Fibroblast of mammary gland (primary cell): ENCODE measurements around the gene CYP11A1.

Experiments
- DNase-seq: peaks from one replicate; pipeline ENCODE4 v3.0.0-alpha.2; 2010; ENCODE audit warnings: low read depth
- H3K4me3 ChIP-seq: 2 replicates; pipeline ENCODE4 v1.5.1; 2011; ENCODE audit warnings: low read depth, mild to moderate bottlenecking, low read length, moderate library complexity; ENCODE audit not compliant: control insufficient read depth
- TF ChIP-seq, protein P1 (sequence below): conservative IDR thresholded peaks from 2 replicates; pipeline ENCODE4 v1.5.1; 2011; ENCODE audit warnings: low read depth, low read length, inconsistent platforms; ENCODE audit not compliant: control insufficient read depth, insufficient read depth

Gene CYP11A1

DNA sequence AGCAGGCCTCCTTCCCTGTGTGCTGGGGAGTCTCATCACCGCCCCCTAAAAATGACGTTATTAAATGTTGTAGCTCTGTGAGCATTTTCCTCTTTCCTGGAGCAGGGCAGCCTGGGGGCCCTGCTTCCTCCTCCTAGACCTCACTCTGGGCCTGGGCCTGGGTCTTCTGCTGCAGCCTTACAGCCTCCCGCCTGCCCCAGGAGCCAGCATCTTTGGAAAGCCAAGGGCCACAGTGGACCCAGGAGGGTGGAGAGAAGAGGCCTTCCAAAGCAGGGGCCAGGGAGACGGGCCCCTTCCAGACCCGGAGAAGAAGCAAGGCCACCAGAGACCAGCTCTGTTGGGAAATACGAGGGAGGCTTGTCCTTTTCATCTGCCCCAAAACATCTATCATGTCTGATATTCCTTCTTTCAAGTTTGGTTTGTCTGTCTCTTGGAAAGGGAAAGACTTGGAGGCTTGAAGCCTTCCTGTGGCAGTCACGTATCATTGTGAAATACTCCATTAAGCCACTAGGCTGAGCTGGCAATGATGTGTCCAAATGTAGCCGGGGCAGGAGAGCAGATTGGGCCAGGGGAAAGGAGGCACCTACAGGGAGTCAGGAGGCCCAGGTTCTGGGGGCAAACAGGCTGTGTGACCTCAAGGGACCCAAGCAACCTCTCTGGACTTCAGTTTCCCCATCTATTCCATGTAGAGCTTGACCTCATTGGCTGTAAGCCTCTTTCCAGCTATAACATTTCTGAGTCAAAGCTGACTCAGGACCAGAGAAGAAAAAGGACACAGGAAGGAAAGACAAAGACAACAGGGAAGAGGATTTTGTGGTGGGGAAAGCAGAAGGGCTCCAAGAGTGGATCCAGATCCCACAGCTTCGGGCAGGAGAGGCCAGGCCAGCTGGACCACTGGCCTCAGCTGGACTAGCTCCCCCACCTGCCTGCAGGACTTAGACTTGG, 31.1 kb downstream of the CYP11A1 start:
- DNase-seq = peak; percentile 70
- TF ChIP-seq, protein P1, sequence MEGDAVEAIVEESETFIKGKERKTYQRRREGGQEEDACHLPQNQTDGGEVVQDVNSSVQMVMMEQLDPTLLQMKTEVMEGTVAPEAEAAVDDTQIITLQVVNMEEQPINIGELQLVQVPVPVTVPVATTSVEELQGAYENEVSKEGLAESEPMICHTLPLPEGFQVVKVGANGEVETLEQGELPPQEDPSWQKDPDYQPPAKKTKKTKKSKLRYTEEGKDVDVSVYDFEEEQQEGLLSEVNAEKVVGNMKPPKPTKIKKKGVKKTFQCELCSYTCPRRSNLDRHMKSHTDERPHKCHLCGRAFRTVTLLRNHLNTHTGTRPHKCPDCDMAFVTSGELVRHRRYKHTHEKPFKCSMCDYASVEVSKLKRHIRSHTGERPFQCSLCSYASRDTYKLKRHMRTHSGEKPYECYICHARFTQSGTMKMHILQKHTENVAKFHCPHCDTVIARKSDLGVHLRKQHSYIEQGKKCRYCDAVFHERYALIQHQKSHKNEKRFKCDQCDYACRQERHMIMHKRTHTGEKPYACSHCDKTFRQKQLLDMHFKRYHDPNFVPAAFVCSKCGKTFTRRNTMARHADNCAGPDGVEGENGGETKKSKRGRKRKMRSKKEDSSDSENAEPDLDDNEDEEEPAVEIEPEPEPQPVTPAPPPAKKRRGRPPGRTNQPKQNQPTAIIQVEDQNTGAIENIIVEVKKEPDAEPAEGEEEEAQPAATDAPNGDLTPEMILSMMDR = peak; percentile 32
- H3K4me3 ChIP-seq = no peak overlapping the region

DNA sequence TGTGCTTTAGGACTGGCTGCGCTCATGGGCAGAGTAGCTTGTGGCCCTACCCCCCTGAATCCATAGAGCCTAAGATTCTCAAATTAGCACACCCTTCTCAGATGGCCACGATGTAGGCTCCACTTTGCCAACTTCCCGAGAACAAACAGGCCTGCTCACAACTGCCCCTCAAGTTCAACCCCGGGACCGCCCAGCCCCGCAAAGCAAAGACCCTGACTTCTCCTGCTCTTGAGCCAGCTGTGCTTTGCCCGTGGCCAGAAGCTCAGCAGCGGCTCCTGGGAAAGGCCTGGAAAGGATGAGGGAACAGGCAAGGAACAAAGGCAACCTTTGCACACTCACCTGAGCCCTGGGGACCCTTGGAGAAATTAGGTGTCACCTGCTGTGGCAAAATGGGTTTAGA, 32.0 kb downstream of the CYP11A1 start:
- no peak overlapping the region for H3K4me3 ChIP-seq
- TF ChIP-seq, protein P1 = no peak
- no peak for DNase-seq

DNA sequence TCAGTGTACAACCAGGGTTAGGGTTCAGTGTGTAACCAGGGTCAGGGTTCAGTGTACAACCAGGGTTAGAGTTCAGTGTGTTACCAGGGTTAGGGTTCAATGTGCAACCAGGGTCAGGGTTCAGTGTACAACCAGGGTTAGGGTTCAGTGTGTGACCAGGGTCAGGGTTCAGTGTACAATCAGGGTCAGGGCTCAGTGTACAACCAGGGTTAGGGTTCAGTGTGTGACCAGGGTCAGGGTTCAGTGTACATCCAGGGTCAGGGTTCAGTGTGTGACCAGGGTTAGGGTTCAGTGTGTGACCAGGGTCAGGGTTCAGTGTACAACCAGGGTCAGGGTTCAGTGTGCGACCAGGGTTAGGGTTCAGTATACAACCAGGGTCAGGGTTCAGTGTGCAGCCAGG, 33.3 kb downstream of the CYP11A1 start:
- TF ChIP-seq, protein P1 = no peak
- no peak overlapping the region for H3K4me3 ChIP-seq
- DNase-seq = no peak

DNA sequence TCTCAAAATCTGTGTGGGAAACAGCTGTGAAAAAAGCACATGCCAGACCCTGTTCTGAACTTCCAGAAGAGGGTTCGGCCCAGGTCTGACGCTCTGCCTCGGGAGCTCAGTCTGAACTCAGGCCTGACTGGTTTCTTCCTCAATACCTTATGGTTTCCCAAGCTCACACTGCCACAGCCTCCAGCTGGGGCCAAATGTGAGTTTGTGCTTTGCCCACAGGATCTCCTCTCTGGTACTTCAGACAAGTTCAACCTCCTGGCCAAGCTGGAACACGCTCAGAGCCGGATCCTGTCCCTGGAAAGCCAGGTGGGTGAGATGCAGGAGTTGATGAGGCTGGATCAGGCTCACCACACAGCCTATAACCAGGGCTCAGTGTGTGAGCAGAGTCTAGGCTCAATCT, 33.8 kb downstream of the CYP11A1 start:
- no peak overlapping the region for H3K4me3 ChIP-seq
- TF ChIP-seq, protein P1 = no peak
- no peak for DNase-seq

DNA sequence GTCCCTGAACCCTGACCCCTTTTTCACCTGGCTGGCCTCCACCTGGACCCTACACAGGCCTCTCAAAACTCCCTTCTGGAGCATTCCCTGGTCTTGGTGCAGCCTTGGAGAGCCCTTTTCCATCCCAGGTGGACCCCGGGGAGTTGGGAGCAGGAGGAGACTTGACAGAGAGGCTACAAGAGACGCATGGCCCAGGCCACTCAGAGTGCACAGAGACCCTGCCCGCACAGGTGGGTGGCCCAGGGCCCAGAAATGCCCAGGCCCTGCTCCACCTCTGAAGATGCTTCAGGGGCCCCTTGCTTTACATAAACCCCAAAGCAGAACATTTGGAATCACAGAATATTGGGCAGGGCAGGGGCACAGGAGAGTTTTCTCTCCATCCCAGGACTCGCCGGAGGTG, 34.4 kb downstream of the CYP11A1 start:
- TF ChIP-seq, protein P1 = no peak
- DNase-seq = no peak
- no peak overlapping the region for H3K4me3 ChIP-seq

DNA sequence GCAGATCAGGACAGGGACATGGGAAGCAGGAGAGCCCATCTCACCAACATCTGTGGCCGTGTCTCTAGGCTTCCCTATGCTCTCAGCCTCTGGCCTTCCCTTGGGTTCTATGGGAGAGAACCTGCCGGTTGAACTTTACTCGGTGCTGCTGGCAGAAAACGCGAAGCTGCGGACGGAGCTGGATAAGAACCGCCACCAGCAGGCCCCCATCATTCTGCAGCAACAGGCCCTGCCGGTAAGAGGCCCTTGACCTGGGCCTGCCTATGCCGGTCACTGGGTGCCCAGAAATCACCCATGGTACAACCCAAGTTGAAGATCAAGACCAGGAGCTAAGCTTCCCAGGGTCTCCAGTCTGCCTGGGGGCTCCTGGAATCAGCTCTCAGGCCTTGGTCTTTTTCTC, 34.8 kb downstream of the CYP11A1 start:
- TF ChIP-seq, protein P1 = no peak
- no peak for DNase-seq
- no peak overlapping the region for H3K4me3 ChIP-seq
